ENCODE data around the gene PREX1.

- TF ChIP-seq POLR2A (IDR thresholded peaks at IDR 0.05; ENCODE audit: low read depth, low read length) (no peak), EZH2 (IDR thresholded peaks at IDR 0.05; ENCODE audit: borderline replicate concordance, low read depth, low read length, severe bottlenecking) (no peak), POLR2AphosphoS5 (IDR thresholded peaks at IDR 0.05; ENCODE audit: insufficient read depth, low read depth, low read length) (no peak)
Measured at GRCh38 chr20:48586730-48587129, 241.1 kb downstream of the PREX1 start.
